ENCODE measurements around the gene MSMB. TPM values are rescaled to one million over a fixed set of nuclear protein-coding genes. Genes with fewer than 3 reads are reported as not detected.

The MSMB gene
- total and polyA plus RNA-seq, 2 of the 4 experiments (the other 2 are of a cell fraction), result not detected

DNA sequence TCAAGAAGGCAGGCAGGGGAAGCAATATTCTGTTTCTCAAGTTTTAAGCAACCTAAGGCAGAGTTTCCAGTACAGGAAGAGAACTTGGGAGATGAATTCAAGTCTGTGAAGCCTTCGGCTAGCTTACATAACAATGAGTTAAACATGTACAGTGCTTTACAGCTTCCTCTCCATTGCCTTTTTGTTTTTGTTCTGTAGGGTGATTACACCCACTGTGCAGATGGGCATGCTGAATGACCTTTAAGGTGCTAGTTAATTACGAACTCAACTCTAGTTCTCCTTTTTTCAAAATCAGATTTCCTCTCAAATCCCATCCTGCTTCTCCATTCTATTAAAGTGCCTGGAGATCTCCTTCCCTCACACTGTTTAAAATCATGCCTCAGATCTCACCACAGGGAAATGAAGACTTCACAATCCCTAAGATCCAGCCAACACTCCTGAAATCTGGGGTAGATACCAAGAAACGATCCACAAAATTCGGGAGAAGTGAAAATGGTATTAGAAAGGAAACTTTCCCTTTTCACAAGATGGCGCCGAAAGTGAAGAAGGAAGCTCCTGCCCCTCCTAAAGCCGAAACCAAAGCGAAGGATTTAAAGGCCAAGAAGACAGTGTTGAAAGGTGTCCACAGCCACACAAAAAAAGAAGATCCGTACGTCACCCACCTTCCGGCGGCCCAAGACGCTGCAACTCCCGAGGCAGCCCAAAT is 16.8 kb upstream of the MSMB start:
- Histone ChIP-seq H3K4me2 (ENCODE audit: low read depth, low read length) (no peak overlapping the region), H2BK120ac (ENCODE audit: low read depth, low read length) (no peak overlapping the region), H2AK9ac (replicated peaks; ENCODE audit: low read depth, low read length, poor library complexity) (no peak overlapping the region), H4K5ac (ENCODE audit: low read depth, low read length) (no peak overlapping the region), H4K91ac (ENCODE audit: insufficient read depth, low read depth, low read length) (no peak overlapping the region), H2BK5ac (ENCODE audit: low read depth, low read length, poor library complexity, severe bottlenecking) (no peak overlapping the region), H3K9me3 (ENCODE audit: control insufficient read depth, insufficient read depth, low read length) (no peaks in the 10 kb centered on the region), H2AFZ (replicated peaks; ENCODE audit: low read length, poor library complexity) (no peak overlapping the region), H3K4me3 (ENCODE audit: insufficient read depth, low read depth, low read length) (no peak overlapping the region), H3K27me3 (ENCODE audit: control insufficient read depth, insufficient read depth, low read length) (peaks cover 4% of the 10 kb centered on the region; the same call in 1 of the 2 replicates), H2BK15ac (ENCODE audit: low read depth, low read length) (no peak overlapping the region), H2AK5ac (ENCODE audit: low read depth, low read length) (no peak overlapping the region), H3K27ac (ENCODE audit: insufficient read depth, low read length) (no peak overlapping the region), H3K4me1 (ENCODE audit: control insufficient read depth, insufficient read depth, low read length) (no peaks in the 10 kb centered on the region), H4K8ac (ENCODE audit: low read depth in 2 of 2, low read length in 2 of 2) (no peak overlapping the region), H3K9me1 (ENCODE audit: insufficient read depth, low read length) (no peaks in the 10 kb centered on the region), H2BK20ac (ENCODE audit: low read depth, low read length) (no peak overlapping the region), H3K9ac (ENCODE audit: low read depth, low read length) (no peak overlapping the region), H3K36me3 (ENCODE audit: control insufficient read depth, insufficient read depth, low read length) (no peaks in the 10 kb centered on the region), H3K23ac (ENCODE audit: low read depth, low read length) (no peak overlapping the region), H3K14ac (replicated peaks; ENCODE audit: low read depth, low read length) (no peak overlapping the region), H4K20me1 (ENCODE audit: insufficient read depth, low read length) (no peaks in the 10 kb centered on the region), H3K18ac (ENCODE audit: low read depth, low read length) (no peak overlapping the region), H3K79me1 (ENCODE audit: low read depth in 1 of 2, low read length in 2 of 2) (no peaks in the 10 kb centered on the region), H3K4ac (ENCODE audit: low read depth, low read length) (no peak overlapping the region), H3K56ac (ENCODE audit: extremely low read depth, insufficient read depth, low read length) (no peak overlapping the region)
- ATAC-seq (ENCODE audit: low read depth) (no peak), DNase-seq (no peak)
- dilution Hi-C loops (cut with HindIII; ENCODE audit: low sequenced_read_pairs, unreplicated experiment), result no loop called here
- 50% methylated on average over 2 of the region's 14 CpGs; no CpG with 5 or more reads in 1 of the 2 experiments for WGBS, 2 experiments (ENCODE audit: extremely low coverage in 2 of 2, insufficient read length in 1 of 2)
- TF ChIP-seq MAZ (IDR thresholded peaks at IDR 0.05; ENCODE audit: borderline replicate concordance, low read depth, low read length) (no peak), RFX5 (IDR thresholded peaks at IDR 0.05; ENCODE audit: low read depth, low read length) (no peak), SMC3 (IDR thresholded peaks at IDR 0.05; ENCODE audit: low read depth, low read length) (no peak), BHLHE40 (IDR thresholded peaks at IDR 0.05; ENCODE audit: low read depth, low read length) (no peak), CHD1 (IDR thresholded peaks at IDR 0.05; ENCODE audit: low read depth, low read length) (no peak), CEBPB (IDR thresholded peaks at IDR 0.05; ENCODE audit: low read depth, low read length) (no peak), RAD21 (IDR thresholded peaks at IDR 0.05; ENCODE audit: low read length) (no peak), MAFK (IDR thresholded peaks at IDR 0.05; ENCODE audit: low read depth, low read length) (no peak), POLR2A (IDR thresholded peaks at IDR 0.05; ENCODE audit: low read depth, low read length) (no peak), RCOR1 (IDR thresholded peaks at IDR 0.05; ENCODE audit: insufficient replicate concordance, low read length) (no peak), NFE2L2 (IDR thresholded peaks at IDR 0.05; ENCODE audit: low read depth, low read length) (no peak), FOS (IDR thresholded peaks at IDR 0.05; ENCODE audit: low read depth, low read length) (no peak)
- TF ChIP-seq, protein P1, sequence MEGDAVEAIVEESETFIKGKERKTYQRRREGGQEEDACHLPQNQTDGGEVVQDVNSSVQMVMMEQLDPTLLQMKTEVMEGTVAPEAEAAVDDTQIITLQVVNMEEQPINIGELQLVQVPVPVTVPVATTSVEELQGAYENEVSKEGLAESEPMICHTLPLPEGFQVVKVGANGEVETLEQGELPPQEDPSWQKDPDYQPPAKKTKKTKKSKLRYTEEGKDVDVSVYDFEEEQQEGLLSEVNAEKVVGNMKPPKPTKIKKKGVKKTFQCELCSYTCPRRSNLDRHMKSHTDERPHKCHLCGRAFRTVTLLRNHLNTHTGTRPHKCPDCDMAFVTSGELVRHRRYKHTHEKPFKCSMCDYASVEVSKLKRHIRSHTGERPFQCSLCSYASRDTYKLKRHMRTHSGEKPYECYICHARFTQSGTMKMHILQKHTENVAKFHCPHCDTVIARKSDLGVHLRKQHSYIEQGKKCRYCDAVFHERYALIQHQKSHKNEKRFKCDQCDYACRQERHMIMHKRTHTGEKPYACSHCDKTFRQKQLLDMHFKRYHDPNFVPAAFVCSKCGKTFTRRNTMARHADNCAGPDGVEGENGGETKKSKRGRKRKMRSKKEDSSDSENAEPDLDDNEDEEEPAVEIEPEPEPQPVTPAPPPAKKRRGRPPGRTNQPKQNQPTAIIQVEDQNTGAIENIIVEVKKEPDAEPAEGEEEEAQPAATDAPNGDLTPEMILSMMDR (conservative IDR thresholded peaks at IDR 0.05; ENCODE audit: low read depth, low read length), result no peak
- TF ChIP-seq, protein P2, sequence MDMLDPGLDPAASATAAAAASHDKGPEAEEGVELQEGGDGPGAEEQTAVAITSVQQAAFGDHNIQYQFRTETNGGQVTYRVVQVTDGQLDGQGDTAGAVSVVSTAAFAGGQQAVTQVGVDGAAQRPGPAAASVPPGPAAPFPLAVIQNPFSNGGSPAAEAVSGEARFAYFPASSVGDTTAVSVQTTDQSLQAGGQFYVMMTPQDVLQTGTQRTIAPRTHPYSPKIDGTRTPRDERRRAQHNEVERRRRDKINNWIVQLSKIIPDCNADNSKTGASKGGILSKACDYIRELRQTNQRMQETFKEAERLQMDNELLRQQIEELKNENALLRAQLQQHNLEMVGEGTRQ (IDR thresholded peaks at IDR 0.05; ENCODE audit: low read depth, low read length), result no peak
- in situ Hi-C loops (cut with MboI; ENCODE audit: low sequenced_read_pairs), result no loop called here
- ChIA-PET POLR2A (ENCODE audit: unreplicated experiment) (no interaction called here), CTCF (no interaction called here)
- BruUV-seq (replicated peaks), result no TSS peak
- intact Hi-C loops (cut with micrococcal nuclease), result no loop called here
